NCI-H1092 treated with DMSO at 0.1 percent for 48 hours (cell line): ENCODE results near the gene TTC33.
A peak's percentile ranks its signal among the peaks of the same experiment; 100 is the strongest.
"Not testable (repeated sequence)": the region's sequence is repeated elsewhere in the genome, so short reads cannot be mapped to it uniquely, and the experiment has no call there.

Experiments
- DNase-seq: peaks from one replicate; lab custom pipeline; 2025; lab: John Stamatoyannopoulos, UW

The TTC33 gene

GRCh38 chr5:40755407-40756365 lies at the start of gene TTC33:
Gene TTC33, minus strand, starts transcription at chr5:40755961. Its CDS starts 8,943 bp downstream, at chr5:40747018.
- peak; percentile 91 for DNase-seq

- no peak for DNase-seq
These were observed 46.2 kb upstream of the TTC33 start for GRCh38 chr5:40801771-40802562.

GRCh38 chr5:40799258-40799657 lies 43.5 kb upstream of the TTC33 start:
- no peak for DNase-seq

- peak; percentile 62 for DNase-seq
These were observed 43.0 kb upstream of the TTC33 start for GRCh38 chr5:40798801-40799210.

DNA sequence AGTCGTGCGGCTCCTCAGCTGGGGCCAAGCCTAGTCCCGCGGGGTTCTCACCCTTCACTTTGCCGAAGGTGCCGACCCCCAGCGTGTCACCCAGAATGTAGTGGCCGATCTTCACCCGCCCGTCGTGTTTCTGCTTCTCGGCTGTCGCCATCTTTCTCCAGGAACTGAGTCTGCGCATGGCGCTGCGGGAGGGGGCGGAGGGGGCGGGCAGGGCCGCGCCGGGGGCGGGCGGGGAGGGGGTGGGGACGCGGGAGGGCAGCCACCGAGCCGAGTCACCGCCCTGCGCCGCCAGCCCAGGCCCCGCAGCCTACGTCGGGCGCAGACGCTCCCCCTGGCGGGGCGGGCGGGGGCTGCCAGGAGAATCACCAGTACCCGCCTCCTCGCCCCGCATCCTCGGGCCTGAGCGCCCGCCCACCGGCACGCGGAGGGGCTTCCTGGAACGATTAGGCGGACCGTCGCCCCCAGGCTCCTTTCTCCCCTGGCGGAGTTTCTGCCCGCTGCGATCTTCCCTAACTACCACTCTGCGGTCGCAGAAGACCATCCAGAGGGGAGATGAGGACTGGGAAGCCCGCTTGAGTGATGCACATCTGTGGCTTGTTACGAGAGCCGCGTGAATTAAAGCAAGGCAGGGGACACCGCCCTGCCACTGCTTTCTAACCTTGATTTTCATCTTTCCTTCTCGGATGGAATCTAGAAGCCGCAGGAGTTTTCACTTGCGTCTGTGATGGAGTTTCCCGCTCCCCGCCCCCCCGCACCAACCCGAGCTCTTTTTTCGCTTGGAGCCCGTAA lies 42.4 kb upstream of the TTC33 start, which contains the start of gene PRKAA1:
Gene PRKAA1 (minus strand): TSS at position 363 of the 789 bp plus-strand sequence. CDS start 185 bp downstream, at position 178.
- DNase-seq, result peak; percentile 89

- peak; percentile 56 for DNase-seq
These were observed 41.7 kb upstream of the TTC33 start for GRCh38 chr5:40797273-40798011.

DNA sequence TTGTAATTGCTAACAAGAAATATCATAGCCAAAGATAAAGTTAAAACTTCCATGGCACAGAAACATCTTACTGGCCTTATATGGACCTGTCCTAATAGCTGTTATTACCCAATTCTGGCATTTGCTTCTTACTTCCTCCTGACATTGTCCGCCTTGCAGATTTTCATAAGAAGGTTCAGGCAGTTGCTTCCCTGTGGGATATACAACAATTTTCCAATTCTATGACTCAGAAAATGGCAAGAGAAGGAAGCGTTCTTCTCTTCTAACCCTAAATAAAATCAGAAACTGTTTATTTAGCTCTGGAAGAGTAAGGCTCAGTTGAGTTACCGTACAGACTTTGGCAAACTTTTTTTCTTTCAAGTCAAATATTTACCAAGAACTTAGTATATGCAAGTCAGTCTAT lies 40.7 kb upstream of the TTC33 start:
- DNase-seq, result no peak

DNA sequence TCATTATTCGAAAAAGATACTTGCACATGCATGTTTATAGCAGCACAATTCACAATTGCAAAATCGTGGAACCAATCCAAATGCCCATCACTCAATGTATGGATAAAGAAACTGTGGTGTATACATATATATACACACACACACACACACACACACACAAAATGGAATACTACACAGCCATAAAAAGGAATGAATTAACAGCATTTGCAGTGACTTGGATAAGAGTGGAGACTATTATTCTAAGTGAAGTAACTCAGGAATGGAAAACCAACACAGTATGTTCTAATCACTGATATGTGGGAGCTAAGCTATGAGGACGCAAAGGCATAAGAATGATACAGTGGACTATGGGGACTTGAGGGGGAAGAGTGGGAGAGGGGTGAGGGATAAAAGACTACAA lies 39.1 kb upstream of the TTC33 start:
- not testable (repeated sequence) for DNase-seq

GRCh38 chr5:40794340-40794739 lies 38.6 kb upstream of the TTC33 start:
- DNase-seq, result not testable (repeated sequence)

DNA sequence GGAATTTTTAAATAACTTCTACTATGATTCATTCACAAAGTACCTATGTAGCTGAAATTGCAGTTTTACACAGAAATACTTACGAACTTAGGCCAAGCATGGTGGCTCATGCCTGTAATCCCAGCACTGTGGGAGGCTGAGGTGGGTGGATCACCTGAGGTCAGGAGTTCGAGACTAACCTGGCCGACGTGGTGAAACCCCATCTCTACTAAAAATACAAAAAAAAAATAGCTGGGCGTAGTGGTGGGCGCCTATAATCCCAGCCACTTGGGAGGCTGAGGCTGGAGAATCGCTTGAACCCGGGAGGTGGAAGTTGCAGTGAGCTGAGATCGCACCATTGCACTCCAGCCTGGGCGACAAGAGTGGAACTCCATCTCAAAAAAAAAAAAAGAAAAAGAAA lies 36.9 kb upstream of the TTC33 start:
- not testable (repeated sequence) for DNase-seq

GRCh38 chr5:40791715-40792139 lies 36.0 kb upstream of the TTC33 start:
- DNase-seq, result no peak

DNA sequence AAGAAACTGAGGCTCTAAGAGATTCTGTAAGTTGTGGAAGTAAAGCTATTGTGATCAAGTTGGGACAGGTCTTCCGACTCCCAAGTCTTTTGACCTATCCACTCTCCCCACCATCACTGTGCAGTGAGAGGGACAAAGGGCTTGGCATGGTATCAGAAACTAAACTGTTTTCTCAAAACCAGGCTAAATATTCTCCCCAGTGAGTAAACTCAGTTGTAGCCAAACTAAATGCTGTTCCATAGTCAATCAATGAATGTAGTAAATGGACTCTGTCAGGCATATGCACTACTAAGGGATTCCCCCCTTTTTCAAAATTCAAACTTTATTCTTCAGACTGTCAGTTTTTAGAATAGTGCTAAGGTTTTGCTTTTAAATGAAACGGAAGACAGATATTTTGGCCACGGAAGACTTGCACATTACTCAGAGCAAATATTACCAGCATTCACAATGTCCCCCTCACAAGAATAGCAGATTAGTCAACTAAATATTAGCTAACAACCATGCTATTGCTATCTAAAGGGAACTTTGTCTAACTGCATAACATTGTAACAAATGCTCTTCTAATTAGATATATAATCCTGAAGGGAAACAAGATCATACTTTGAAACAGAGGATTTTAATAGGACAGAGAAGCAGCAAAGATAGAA lies 35.3 kb upstream of the TTC33 start:
- DNase-seq, result no peak

- not testable (repeated sequence) for DNase-seq
These were observed 33.2 kb upstream of the TTC33 start for GRCh38 chr5:40788941-40789340.

- DNase-seq, result no peak
These were observed 32.2 kb upstream of the TTC33 start for GRCh38 chr5:40787986-40788385.

- DNase-seq, result not testable (repeated sequence)
These were observed 30.9 kb upstream of the TTC33 start for GRCh38 chr5:40786664-40787063.

DNA sequence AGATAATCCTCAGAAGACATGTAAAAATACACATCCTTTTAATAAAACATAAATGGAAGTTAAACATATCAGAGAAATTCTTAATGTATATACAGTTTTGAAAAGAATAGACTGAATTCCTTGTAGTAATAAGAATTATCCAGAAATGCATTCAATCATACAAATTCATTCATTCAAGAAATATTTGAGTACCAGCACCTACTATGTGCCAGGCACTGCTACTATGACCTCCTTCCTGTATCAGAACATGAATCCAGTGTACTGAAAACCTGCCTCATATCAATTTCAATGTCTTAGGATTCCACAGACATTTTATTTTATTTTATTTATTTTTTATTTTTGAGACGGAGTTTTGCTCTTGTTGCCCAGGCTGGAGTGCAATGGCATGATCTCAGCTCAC lies 29.2 kb upstream of the TTC33 start:
- DNase-seq, result no peak

- no peak for DNase-seq
These were observed 28.4 kb upstream of the TTC33 start for GRCh38 chr5:40784027-40784653.

DNA sequence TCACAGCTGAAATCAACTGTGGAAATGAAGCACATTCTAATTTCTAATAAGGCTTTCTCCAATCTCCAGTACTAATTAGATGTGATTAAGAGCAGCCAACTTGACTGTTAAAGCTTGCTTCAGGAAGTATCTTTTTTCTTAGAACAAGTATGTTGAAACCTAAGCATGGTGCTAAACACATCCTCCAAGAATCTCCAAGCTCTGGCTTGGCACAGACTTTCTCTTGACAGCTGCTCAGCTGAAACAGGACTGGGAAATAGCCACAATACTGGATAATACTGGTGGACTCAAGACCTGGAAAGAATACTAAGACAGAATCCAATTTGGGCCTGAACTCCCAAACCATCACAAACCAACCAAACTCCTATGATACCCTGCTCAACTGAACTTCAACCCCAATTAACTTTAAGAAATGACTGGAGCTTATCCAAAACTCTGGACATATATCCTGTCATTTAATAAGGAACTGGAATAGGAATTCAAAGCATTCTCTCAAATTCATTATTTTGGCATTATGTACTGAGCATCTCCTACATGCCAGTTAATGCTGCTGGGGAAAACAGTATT lies 26.2 kb upstream of the TTC33 start:
- no peak for DNase-seq

- no peak for DNase-seq
These were observed 25.1 kb upstream of the TTC33 start for GRCh38 chr5:40780858-40781257.

DNA sequence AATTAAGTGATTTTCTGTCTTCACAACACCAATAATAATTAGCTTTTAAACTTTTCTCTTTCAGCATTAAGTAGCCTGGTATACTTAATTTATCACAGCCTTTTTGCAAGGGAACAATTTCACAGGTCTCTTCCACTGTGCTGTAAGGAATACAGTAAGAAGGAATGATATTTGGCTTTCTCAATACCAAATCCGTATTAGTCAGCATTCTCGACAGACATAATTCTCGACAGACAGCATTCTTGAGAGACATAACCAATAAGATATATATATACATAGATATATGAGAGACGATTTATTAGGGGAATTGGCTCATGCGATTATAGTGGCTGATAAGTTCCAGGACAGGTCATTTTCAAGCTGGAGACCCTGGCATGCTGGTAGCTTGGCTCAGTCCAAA lies 24.4 kb upstream of the TTC33 start:
- no peak for DNase-seq
